GM12878 (cell line): ENCODE measurements around the gene ALG11. TPM values are rescaled to one million over a fixed set of nuclear protein-coding genes. Genes with fewer than 3 reads are reported as not detected.

Experiments used
- ATAC-seq: fragments of 200-7000 bp; cut with Tn5 transposase; 3 replicates; pipeline ENCODE4 v1.9.1; 2020; ENCODE audit warnings: mild to moderate bottlenecking, moderate library complexity
- BruUV-seq: library from RNA; stranded (reverse); fragments of 400-500 nt; replicated peaks from 2 replicates; lab custom pipeline; 2021; lab: Mats Ljungman, UMichigan
- CTCF ChIA-PET: fragments of 300-600 bp; sonication (Branson Sonifier 250); formaldehyde crosslinking; extraction: SDS; loops from one replicate; lab custom pipeline; 2021; ENCODE audit warnings: inconsistent platforms; lab: Yijun Ruan, JAX
- POLR2A ChIA-PET: fragments of 350-600 bp; formaldehyde crosslinking; extraction: SDS; loops from one replicate; lab custom pipeline; 2021; ENCODE audit warnings: inconsistent platforms; lab: Charles Lee
- RAD21 ChIA-PET: fragments of 300-600 bp; sonication (Branson Sonifier 250); formaldehyde crosslinking; loops from one replicate; lab custom pipeline; 2023; ENCODE audit warnings: antibody characterized with exemption; ENCODE audit not compliant: unreplicated experiment; lab: Charles Lee
- SMC1A ChIA-PET: fragments of 300-600 bp; sonication (Branson Sonifier 250); formaldehyde crosslinking; loops from one replicate; lab custom pipeline; 2023; ENCODE audit not compliant: unreplicated experiment, uncharacterized antibody; lab: Charles Lee
- DNase-seq: peaks from one replicate; pipeline ENCODE4 v3.0.0-alpha.2; 2011; ENCODE audit warnings: low read depth, low spot score
- FAIRE-seq: peaks from 3 replicates; lab custom pipeline; 2011; peaks lifted over from hg19 to GRCh38; lab: Jason Lieb, UNC
- H2AFZ ChIP-seq: 2 replicates; pipeline ENCODE4 v1.6.0; 2011; ENCODE audit warnings: low read depth, low read length, control low read depth; ENCODE audit not compliant: control insufficient read depth
- H3K27ac ChIP-seq: 2 replicates; pipeline ENCODE4 v1.5.1; 2011; ENCODE audit warnings: control low read depth; ENCODE audit not compliant: control insufficient read depth, insufficient read depth
- H3K27me3 ChIP-seq, 2 experiments: replicated peaks in 1 of 2; 2 replicates each; pipeline versions ENCODE4 v1.6.0 to v1.6.1; 2011; ENCODE audit warnings: low read length in 1 of 2; ENCODE audit not compliant: control insufficient read depth in 2 of 2, insufficient read depth in 2 of 2
- H3K36me3 ChIP-seq, 2 experiments: 2 replicates each; pipeline ENCODE4 v1.5.1; 2011; ENCODE audit warnings: low read length in 1 of 2; ENCODE audit not compliant: control insufficient read depth in 2 of 2, insufficient read depth in 2 of 2
- H3K4me1 ChIP-seq: 2 replicates; pipeline ENCODE4 v1.6.1; 2011; ENCODE audit warnings: mild to moderate bottlenecking, low read length, moderate library complexity, mixed read lengths; ENCODE audit not compliant: control insufficient read depth, insufficient read depth
- H3K4me2 ChIP-seq: 2 replicates; pipeline ENCODE4 v1.6.0; 2011; ENCODE audit warnings: control low read depth; ENCODE audit not compliant: control insufficient read depth, insufficient read depth
- H3K4me3 ChIP-seq: fragments of 200-600 bp; sonication (generic); 2 replicates; pipeline ENCODE4 v1.5.1; 2016
- H3K79me2 ChIP-seq: 2 replicates; pipeline ENCODE4 v1.6.0; 2011; ENCODE audit warnings: low read length; ENCODE audit not compliant: control insufficient read depth, insufficient read depth
- H3K9ac ChIP-seq: 2 replicates; pipeline ENCODE4 v1.8.0; 2011; ENCODE audit warnings: low read length, control low read depth, mixed read lengths; ENCODE audit not compliant: control insufficient read depth, insufficient read depth
- H3K9me3 ChIP-seq: replicated peaks from 3 replicates; pipeline ENCODE4 v1.5.1; 2011; ENCODE audit warnings: mild to moderate bottlenecking, low read length; ENCODE audit not compliant: control insufficient read depth, insufficient read depth
- H4K20me1 ChIP-seq: 2 replicates; pipeline ENCODE4 v1.6.0; 2011; ENCODE audit not compliant: control insufficient read depth, insufficient read depth
- ESRRA ChIP-seq: IDR thresholded peaks from 2 replicates; pipeline ENCODE4 v1.6.1; 2012; ENCODE audit warnings: mild to moderate bottlenecking, low read length, improper control_type of control experiment
- EZH2 ChIP-seq: IDR thresholded peaks from 2 replicates; pipeline ENCODE4 v1.6.1; 2012; ENCODE audit warnings: low read depth, mild to moderate bottlenecking, control low read depth, inconsistent platforms, low read length, borderline replicate concordance; ENCODE audit not compliant: control insufficient read depth
- PAX5 ChIP-seq: IDR thresholded peaks from 2 replicates; pipeline ENCODE4 v1.6.1; 2011; ENCODE audit warnings: low read depth, low read length, borderline replicate concordance
- WRNIP1 ChIP-seq: IDR thresholded peaks from 2 replicates; pipeline ENCODE4 v1.6.1; 2011; ENCODE audit warnings: low read depth, low read length, improper control_type of control experiment, borderline replicate concordance
- ZNF274 ChIP-seq: IDR thresholded peaks from one replicate; pipeline ENCODE4 v1.8.0; 2011; ENCODE audit not compliant: insufficient read length, insufficient read depth
- WGBS: methylation state at CpG from one replicate; pipeline ENCODE4 v1.1.6; 2016; ENCODE audit warnings: low lambda C conversion rate; ENCODE audit not compliant: insufficient replicate concordance, insufficient coverage; ENCODE audit errors: missing lambda C conversion rate; 5-methylcytosine and 5-hydroxymethylcytosine counted together
- in situ Hi-C: fragments of 300-500 bp; cut with MboI; formaldehyde crosslinking; loops from 9 replicates; pipeline ENCODE4 v1.14.3; 2018; ENCODE audit warnings: mixed read lengths
- intact Hi-C: fragments of 100-400 bp; cut with micrococcal nuclease; formaldehyde crosslinking; loops from one replicate; pipeline ENCODE4 v1.14.2; 2022; ENCODE audit not compliant: unreplicated experiment
- polyA plus RNA-seq, 11 experiments: library from polyadenylated mRNA; depleted of rRNA in 4 of 11; unstranded in 6 of 11; stranded (reverse) in 5 of 11; fragments of >200 nt; fragmentation: Nextera tagmentation in 4 of 11; fragmentation: Illumina TruSeq in 1 of 11; extraction: Ambion mirVana in 4 of 11; extraction: Trizol in 1 of 11; gene quantifications; 1 replicate in 1 of 11; 2 replicates in 10 of 11; pipeline versions ENCODE4 v1.2.1 to v1.2.3, GENCODE V29; 2011 to 2016; ENCODE audit warnings: inconsistent platforms in 2 of 11, missing spikeins in 2 of 11, low read depth in 1 of 11
- total RNA-seq, 4 experiments: library from RNA; depleted of rRNA in 3 of 4; stranded (reverse); fragments of >200 nt in 3 of 4; fragmentation: Illumina TruSeq in 1 of 4; extraction: Trizol in 1 of 4; gene quantifications; 2 replicates each; pipeline versions ENCODE4 v1.2.1 to v1.2.3, GENCODE V29; 2013 to 2021
- TF ChIP-seq, protein P1 (sequence below): fragments of 450-650 bp; IDR thresholded peaks from 2 replicates; pipeline ENCODE4 v1.6.1; 2017; ENCODE audit warnings: mild to moderate bottlenecking, low read depth, inconsistent platforms; ENCODE audit not compliant: poor library complexity, severe bottlenecking
- TF ChIP-seq, protein P2 (sequence below): IDR thresholded peaks from 2 replicates; pipeline ENCODE4 v1.6.1; 2011; ENCODE audit warnings: borderline replicate concordance, low read depth, mild to moderate bottlenecking, moderate library complexity, low read length; ENCODE audit not compliant: insufficient read depth, poor library complexity, severe bottlenecking
- TF ChIP-seq, protein P3 (sequence below): fragments of 450-650 bp; IDR thresholded peaks from 2 replicates; pipeline ENCODE4 v1.6.1; 2017; ENCODE audit warnings: mild to moderate bottlenecking, moderate library complexity

Gene ALG11
- total and polyA plus RNA-seq, 10 of the 15 experiments (the other 5 are each of a cell fraction or from before 2014, with no cell fraction given): 8.4 to 27.7 (median 15.6) TPM

DNA sequence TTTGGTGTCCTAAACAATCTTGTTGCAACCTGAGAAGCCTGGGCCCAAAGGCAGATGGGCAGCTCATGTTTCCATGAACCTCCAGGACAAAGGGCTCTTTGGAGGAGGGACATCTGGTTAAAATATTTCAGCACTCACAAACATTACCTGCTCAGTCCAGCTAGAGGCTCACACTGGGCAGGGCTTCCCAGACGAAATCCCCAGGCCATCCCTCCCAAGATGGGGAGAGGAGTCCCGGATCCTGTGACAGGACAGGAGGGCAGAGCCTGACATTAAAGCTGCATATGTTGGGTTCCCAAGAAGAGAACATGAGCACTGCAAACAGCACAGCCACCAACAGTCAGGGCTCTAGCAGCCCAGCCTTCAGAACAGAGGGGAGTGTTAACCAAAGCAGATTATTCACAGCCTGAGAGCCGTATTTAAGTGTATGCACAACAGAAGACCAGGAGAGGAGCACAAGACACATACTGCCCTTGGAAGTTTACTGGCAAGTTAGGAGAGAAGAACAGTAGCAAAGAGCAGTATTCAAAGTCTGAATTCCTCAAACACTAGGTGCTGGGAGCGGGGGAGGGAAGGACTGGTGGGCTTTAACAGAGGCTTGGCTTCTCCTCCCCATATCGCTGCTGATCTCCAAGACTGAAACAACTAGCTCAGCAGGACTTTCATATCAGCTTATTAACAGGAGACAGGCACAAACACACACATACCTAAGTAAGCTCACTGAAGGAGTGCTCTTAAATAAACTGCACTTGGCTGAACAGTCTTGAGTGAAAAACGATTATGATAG lies 13.3 kb upstream of the ALG11 start:
- in situ Hi-C loops (no loop called here), intact Hi-C loops (loop anchor here (5.0 kb wide), 1 partner anchor 102 kb away; no protein-coding TSS in a partner anchor)
- no peak overlapping the region for H2AFZ ChIP-seq
- H3K4me3 ChIP-seq: no peak overlapping the region
- CTCF ChIA-PET: interaction anchor here (1.0 to 3.3 kb wide), 4 partner anchors 13 to 103 kb away, joined by 3 to 15 read pairs (median 3); partner anchors contain the start of gene ALG11
- no peaks in the 10 kb centered on the region for H3K79me2 ChIP-seq
- peaks cover 3 to 11% of the 10 kb centered on the region in 2 experiments; a peak in 3 of 4 replicates for H3K27me3 ChIP-seq
- H3K36me3 ChIP-seq: no peaks in the 10 kb centered on the region
- no peak overlapping the region for H3K4me2 ChIP-seq
- 18% methylated on average over 6 of the region's 6 CpGs for WGBS
- H3K27ac ChIP-seq: no peak overlapping the region
- no peaks in the 10 kb centered on the region for H3K9me3 ChIP-seq
- SMC1A ChIA-PET: interaction anchor here (0.8 to 2.4 kb wide), 6 partner anchors 9 to 129 kb away, joined by 3 to 7 read pairs (median 4); no protein-coding TSS in a partner anchor
- DNase-seq (no peak), FAIRE-seq (no peak), ATAC-seq (no peak)
- no peaks in the 10 kb centered on the region for H4K20me1 ChIP-seq
- RAD21 ChIA-PET: interaction anchor here (1.2 to 2.1 kb wide), 2 partner anchors 86 to 129 kb away, joined by 3 to 6 read pairs; no protein-coding TSS in a partner anchor
- POLR2A ChIA-PET: no interaction called here
- H3K9ac ChIP-seq: no peak overlapping the region
- H3K4me1 ChIP-seq: no peaks in the 10 kb centered on the region
- TF ChIP-seq, protein P1, sequence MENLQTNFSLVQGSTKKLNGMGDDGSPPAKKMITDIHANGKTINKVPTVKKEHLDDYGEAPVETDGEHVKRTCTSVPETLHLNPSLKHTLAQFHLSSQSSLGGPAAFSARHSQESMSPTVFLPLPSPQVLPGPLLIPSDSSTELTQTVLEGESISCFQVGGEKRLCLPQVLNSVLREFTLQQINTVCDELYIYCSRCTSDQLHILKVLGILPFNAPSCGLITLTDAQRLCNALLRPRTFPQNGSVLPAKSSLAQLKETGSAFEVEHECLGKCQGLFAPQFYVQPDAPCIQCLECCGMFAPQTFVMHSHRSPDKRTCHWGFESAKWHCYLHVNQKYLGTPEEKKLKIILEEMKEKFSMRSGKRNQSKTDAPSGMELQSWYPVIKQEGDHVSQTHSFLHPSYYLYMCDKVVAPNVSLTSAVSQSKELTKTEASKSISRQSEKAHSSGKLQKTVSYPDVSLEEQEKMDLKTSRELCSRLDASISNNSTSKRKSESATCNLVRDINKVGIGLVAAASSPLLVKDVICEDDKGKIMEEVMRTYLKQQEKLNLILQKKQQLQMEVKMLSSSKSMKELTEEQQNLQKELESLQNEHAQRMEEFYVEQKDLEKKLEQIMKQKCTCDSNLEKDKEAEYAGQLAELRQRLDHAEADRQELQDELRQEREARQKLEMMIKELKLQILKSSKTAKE: no peak
- TF ChIP-seq PAX5 (no peak), ESRRA (no peak), WRNIP1 (no peak), ZNF274 (no peak), EZH2 (no peak)
- TF ChIP-seq, protein P2, sequence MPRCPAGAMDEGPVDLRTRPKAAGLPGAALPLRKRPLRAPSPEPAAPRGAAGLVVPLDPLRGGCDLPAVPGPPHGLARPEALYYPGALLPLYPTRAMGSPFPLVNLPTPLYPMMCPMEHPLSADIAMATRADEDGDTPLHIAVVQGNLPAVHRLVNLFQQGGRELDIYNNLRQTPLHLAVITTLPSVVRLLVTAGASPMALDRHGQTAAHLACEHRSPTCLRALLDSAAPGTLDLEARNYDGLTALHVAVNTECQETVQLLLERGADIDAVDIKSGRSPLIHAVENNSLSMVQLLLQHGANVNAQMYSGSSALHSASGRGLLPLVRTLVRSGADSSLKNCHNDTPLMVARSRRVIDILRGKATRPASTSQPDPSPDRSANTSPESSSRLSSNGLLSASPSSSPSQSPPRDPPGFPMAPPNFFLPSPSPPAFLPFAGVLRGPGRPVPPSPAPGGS: no peak
- TF ChIP-seq, protein P3, sequence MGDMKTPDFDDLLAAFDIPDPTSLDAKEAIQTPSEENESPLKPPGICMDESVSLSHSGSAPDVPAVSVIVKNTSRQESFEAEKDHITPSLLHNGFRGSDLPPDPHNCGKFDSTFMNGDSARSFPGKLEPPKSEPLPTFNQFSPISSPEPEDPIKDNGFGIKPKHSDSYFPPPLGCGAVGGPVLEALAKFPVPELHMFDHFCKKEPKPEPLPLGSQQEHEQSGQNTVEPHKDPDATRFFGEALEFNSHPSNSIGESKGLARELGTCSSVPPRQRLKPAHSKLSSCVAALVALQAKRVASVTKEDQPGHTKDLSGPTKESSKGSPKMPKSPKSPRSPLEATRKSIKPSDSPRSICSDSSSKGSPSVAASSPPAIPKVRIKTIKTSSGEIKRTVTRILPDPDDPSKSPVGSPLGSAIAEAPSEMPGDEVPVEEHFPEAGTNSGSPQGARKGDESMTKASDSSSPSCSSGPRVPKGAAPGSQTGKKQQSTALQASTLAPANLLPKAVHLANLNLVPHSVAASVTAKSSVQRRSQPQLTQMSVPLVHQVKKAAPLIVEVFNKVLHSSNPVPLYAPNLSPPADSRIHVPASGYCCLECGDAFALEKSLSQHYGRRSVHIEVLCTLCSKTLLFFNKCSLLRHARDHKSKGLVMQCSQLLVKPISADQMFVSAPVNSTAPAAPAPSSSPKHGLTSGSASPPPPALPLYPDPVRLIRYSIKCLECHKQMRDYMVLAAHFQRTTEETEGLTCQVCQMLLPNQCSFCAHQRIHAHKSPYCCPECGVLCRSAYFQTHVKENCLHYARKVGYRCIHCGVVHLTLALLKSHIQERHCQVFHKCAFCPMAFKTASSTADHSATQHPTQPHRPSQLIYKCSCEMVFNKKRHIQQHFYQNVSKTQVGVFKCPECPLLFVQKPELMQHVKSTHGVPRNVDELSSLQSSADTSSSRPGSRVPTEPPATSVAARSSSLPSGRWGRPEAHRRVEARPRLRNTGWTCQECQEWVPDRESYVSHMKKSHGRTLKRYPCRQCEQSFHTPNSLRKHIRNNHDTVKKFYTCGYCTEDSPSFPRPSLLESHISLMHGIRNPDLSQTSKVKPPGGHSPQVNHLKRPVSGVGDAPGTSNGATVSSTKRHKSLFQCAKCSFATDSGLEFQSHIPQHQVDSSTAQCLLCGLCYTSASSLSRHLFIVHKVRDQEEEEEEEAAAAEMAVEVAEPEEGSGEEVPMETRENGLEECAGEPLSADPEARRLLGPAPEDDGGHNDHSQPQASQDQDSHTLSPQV: no peak
- TF ChIP-seq, all 136 proteins: peak for 0
- BruUV-seq: no TSS peak
